Fibroblast of mammary gland (primary cell): Measurements from ENCODE around the gene GPD2.

ENCODE experiments used
- DNase-seq: peaks from one replicate; pipeline ENCODE4 v3.0.0-alpha.2; 2010; ENCODE audit warnings: low read depth
- H3K4me3 ChIP-seq: 2 replicates; pipeline ENCODE4 v1.5.1; 2011; ENCODE audit warnings: low read depth, mild to moderate bottlenecking, low read length, moderate library complexity; ENCODE audit not compliant: control insufficient read depth
- CTCF ChIP-seq: conservative IDR thresholded peaks from 2 replicates; pipeline ENCODE4 v1.5.1; 2011; ENCODE audit warnings: low read depth, low read length, inconsistent platforms; ENCODE audit not compliant: control insufficient read depth, insufficient read depth

GPD2 gene

GRCh38 chr2:156573710-156574109 lies 137.5 kb downstream of the GPD2 start:
- H3K4me3 ChIP-seq = no peak overlapping the region
- no peak for DNase-seq
- no peak for TF ChIP-seq CTCF

- DNase-seq = no peak
- TF ChIP-seq CTCF = no peak
- no peak overlapping the region for H3K4me3 ChIP-seq
These were observed 137.9 kb downstream of the GPD2 start for GRCh38 chr2:156574112-156574511.

DNA sequence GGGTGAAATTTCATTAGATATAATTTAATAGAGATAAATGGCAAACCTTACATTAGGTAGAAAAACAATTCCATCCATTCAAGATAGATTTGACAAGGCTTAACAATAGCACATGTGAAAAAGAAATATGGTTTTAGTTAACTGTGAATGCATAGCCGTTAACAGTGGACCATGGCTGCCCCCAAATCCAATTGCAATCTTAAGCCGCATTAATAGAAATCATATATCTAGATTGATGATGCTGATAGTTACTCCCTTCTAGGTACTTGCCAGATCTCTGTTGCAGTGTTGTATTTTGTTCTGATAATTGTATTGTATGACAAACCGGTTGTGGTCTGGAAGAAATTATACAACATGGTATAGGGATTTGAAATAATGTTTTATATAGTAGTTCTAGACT lies 139.8 kb downstream of the GPD2 start:
- no peak for DNase-seq
- no peak overlapping the region for H3K4me3 ChIP-seq
- TF ChIP-seq CTCF = no peak

GRCh38 chr2:156580501-156580900 lies 144.3 kb downstream of the GPD2 start:
- no peak for TF ChIP-seq CTCF
- no peak overlapping the region for H3K4me3 ChIP-seq
- no peak for DNase-seq

DNA sequence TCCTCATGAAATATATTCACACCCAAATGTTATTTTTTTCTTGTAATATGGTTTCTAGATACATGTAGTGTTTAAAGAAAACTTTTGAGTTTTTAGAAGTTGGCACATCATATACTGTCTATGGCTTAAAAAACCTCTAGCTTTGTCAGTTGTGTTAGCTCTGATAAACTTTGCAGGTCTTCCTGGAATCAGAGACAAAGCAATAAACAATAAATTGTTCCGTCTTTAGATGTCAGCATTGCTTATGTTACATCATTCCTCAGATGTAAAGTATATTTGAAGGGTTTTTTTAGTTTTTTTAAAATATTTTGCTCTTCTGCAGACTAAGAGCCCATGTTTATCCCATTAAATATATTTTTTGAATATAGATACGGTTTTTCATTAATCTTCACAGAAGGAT lies 145.1 kb downstream of the GPD2 start:
- no peak for DNase-seq
- no peak for TF ChIP-seq CTCF
- H3K4me3 ChIP-seq = no peak overlapping the region

GRCh38 chr2:156585457-156585856 lies 149.3 kb downstream of the GPD2 start:
- TF ChIP-seq CTCF = no peak
- H3K4me3 ChIP-seq = no peak overlapping the region
- no peak for DNase-seq

DNA sequence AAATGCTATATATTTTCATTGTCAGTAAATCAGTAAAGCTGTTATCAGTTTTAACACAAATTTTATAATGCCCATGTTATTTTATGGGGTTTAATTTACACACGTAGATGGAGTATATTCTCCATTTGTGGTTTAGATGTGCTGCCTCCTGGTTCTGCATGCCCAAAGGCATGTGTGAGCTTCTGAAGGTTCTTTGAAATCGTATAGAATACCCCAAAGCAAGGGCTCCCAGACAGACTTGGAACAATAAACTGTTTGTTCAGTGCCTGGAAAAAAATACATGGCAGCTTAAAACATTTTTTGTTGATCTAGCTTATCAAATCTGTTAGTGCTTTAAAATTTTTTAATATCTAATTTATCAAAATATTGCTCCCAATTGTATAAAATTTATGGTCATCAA lies 150.4 kb downstream of the GPD2 start:
- no peak for DNase-seq
- H3K4me3 ChIP-seq = no peak overlapping the region
- no peak for TF ChIP-seq CTCF
